Measurements from ENCODE around the gene PSMD9.

PSMD9 gene

DNA sequence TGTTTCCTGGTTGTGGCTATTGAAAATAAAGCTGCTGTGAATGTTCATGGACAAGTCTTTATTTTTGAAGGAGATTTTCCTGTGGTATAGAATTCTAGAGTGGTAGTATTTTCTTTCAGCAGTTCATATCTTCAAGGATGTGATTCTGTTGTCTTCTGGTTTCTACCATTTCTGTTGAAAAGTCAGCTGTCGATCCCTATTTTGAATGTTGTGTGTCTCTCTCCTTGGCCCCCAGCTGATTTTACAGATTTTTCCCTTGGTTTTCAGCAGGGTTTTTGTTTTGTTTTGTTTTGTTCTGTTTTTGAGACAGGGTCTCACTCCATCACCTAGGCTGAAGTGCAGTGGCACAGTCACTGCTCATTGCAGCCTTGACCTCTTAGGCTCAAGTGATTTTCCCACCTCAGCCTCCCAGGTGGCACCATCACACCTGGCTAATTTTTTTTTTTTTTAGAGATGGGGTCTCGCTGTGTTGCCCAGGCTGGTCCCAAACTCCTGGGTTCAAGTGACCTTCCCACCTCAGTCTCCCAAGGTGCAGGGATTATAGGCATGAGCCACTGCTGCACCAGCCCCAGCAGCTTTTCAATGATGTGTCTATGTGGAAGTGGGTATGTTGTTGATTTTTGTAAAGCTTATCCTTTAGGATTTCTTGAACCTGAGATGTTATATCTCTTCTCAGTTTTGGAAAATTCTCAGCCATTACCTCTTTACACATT lies 57.9 kb downstream of the PSMD9 start:
- ATAC-seq (ENCODE audit: insufficient read depth, low read depth) = no peak

GRCh38 chr12:121947981-121948380 lies 59.4 kb downstream of the PSMD9 start:
- Histone ChIP-seq H3K9ac (ENCODE audit: low read depth, low read length) (no peak overlapping the region), H4K20me1 (ENCODE audit: insufficient read depth, low read length) (no peaks in the 10 kb centered on the region), H3K4me2 (ENCODE audit: insufficient read depth, low read length) (no peak overlapping the region), H3K4me3 (ENCODE audit: low read depth in 1 of 2, low read length in 2 of 2) (no peak overlapping the region), H2AFZ (ENCODE audit: low read depth, low read length) (no peak overlapping the region), H3K27me3 (ENCODE audit: insufficient read depth, low read length, poor library complexity) (no peaks in the 10 kb centered on the region), H3K36me3 (ENCODE audit: insufficient read depth, low read length) (no peaks in the 10 kb centered on the region), H3K4me1 (ENCODE audit: insufficient read depth, low read length) (no peaks in the 10 kb centered on the region), H3K9me3 (ENCODE audit: insufficient read depth, low read length, severe bottlenecking) (no peaks in the 10 kb centered on the region), H3K27ac (ENCODE audit: low read length) (no peak overlapping the region), H3K79me2 (ENCODE audit: insufficient read depth, low read length) (no peaks in the 10 kb centered on the region)
- ATAC-seq (ENCODE audit: insufficient read depth, low read depth) (no peak), DNase-seq (no peak)
- no peak for TF ChIP-seq EZH2 (IDR thresholded peaks at IDR 0.05; ENCODE audit: borderline replicate concordance, low read depth, low read length, severe bottlenecking)
- TF ChIP-seq, protein P1, sequence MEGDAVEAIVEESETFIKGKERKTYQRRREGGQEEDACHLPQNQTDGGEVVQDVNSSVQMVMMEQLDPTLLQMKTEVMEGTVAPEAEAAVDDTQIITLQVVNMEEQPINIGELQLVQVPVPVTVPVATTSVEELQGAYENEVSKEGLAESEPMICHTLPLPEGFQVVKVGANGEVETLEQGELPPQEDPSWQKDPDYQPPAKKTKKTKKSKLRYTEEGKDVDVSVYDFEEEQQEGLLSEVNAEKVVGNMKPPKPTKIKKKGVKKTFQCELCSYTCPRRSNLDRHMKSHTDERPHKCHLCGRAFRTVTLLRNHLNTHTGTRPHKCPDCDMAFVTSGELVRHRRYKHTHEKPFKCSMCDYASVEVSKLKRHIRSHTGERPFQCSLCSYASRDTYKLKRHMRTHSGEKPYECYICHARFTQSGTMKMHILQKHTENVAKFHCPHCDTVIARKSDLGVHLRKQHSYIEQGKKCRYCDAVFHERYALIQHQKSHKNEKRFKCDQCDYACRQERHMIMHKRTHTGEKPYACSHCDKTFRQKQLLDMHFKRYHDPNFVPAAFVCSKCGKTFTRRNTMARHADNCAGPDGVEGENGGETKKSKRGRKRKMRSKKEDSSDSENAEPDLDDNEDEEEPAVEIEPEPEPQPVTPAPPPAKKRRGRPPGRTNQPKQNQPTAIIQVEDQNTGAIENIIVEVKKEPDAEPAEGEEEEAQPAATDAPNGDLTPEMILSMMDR (IDR thresholded peaks at IDR 0.05; ENCODE audit: borderline replicate concordance, extremely low read depth, low read length, poor library complexity, severe bottlenecking) = no peak

More for the DNA sequence above, 57.9 kb downstream of the PSMD9 start:
- no peak overlapping the region for H3K27ac ChIP-seq (ENCODE audit: low read length)
- DNase-seq = no peak
- H3K4me2 ChIP-seq (ENCODE audit: insufficient read depth, low read length) = no peak overlapping the region
- H3K9ac ChIP-seq (ENCODE audit: low read depth, low read length) = no peak overlapping the region
- no peaks in the 10 kb centered on the region for H3K9me3 ChIP-seq (ENCODE audit: insufficient read depth, low read length, severe bottlenecking)
- H3K4me3 ChIP-seq (ENCODE audit: low read depth in 1 of 2, low read length in 2 of 2) = no peak overlapping the region
- H3K79me2 ChIP-seq (ENCODE audit: insufficient read depth, low read length) = no peaks in the 10 kb centered on the region
- H3K4me1 ChIP-seq (ENCODE audit: insufficient read depth, low read length) = no peaks in the 10 kb centered on the region
- no peak overlapping the region for H2AFZ ChIP-seq (ENCODE audit: low read depth, low read length)
- TF ChIP-seq, protein P1 (IDR thresholded peaks at IDR 0.05; ENCODE audit: borderline replicate concordance, extremely low read depth, low read length, poor library complexity, severe bottlenecking) = no peak
- TF ChIP-seq EZH2 (IDR thresholded peaks at IDR 0.05; ENCODE audit: borderline replicate concordance, low read depth, low read length, severe bottlenecking) = no peak
- no peaks in the 10 kb centered on the region for H3K36me3 ChIP-seq (ENCODE audit: insufficient read depth, low read length)
- H4K20me1 ChIP-seq (ENCODE audit: insufficient read depth, low read length) = no peaks in the 10 kb centered on the region
- no peaks in the 10 kb centered on the region for H3K27me3 ChIP-seq (ENCODE audit: insufficient read depth, low read length, poor library complexity)

DNA sequence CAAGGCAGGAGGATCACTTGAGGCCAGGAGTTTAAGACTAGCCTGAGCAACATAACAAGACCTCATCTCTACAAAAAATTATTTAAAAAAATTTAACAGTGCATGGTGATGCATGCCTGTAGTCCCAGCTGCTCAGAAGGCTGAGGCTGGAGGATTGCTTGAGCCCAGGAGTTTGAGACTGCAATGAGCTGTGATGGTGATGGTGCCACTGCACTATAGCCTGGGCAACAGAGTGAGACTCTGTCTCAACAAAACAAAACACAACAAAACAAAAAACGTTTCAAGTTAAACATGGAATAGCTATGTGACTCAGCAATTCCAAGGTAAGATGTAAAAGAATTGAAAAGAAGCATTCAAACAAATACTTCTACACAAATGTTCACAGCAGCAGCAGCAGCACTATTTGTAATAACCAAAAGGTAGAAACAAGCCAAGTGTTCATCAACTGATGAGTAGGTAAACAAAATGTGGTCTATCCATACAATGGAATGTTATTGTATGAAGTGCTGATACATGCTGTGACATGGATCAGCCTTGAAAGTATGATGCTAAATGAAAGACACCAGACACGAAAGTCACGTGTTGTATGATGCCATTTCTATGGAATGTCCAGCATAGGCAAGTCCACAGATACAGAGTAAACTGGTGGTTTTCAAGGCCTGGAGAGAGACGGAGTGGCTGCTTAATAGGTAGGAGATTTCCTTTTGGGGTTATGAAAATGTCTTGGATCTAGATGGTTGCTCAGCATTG lies 61.2 kb downstream of the PSMD9 start:
- Histone ChIP-seq H3K4me1 (ENCODE audit: insufficient read depth, low read length) (no peaks in the 10 kb centered on the region), H3K4me2 (ENCODE audit: insufficient read depth, low read length) (no peak overlapping the region), H4K20me1 (ENCODE audit: insufficient read depth, low read length) (no peaks in the 10 kb centered on the region), H3K9me3 (ENCODE audit: insufficient read depth, low read length, severe bottlenecking) (no peaks in the 10 kb centered on the region), H2AFZ (ENCODE audit: low read depth, low read length) (no peak overlapping the region), H3K4me3 (ENCODE audit: low read depth in 1 of 2, low read length in 2 of 2) (no peak overlapping the region), H3K79me2 (ENCODE audit: insufficient read depth, low read length) (no peaks in the 10 kb centered on the region), H3K27ac (ENCODE audit: low read length) (no peak overlapping the region), H3K9ac (ENCODE audit: low read depth, low read length) (no peak overlapping the region), H3K36me3 (ENCODE audit: insufficient read depth, low read length) (no peaks in the 10 kb centered on the region), H3K27me3 (ENCODE audit: insufficient read depth, low read length, poor library complexity) (no peaks in the 10 kb centered on the region)
- DNase-seq (no peak), ATAC-seq (ENCODE audit: insufficient read depth, low read depth) (no peak; the same call in 2 of the 3 replicates)
- TF ChIP-seq EZH2 (IDR thresholded peaks at IDR 0.05; ENCODE audit: borderline replicate concordance, low read depth, low read length, severe bottlenecking) = no peak
- TF ChIP-seq, protein P1 (IDR thresholded peaks at IDR 0.05; ENCODE audit: borderline replicate concordance, extremely low read depth, low read length, poor library complexity, severe bottlenecking) = no peak
